H1 (cell line): Measurements from ENCODE around the gene GPR37. TPM values are rescaled to one million over a fixed set of nuclear protein-coding genes. Genes with fewer than 3 reads are reported as not detected.

Experiments used
- ASH2L ChIP-seq: fragments of 200-600, 300-600 bp; sonication (generic); IDR thresholded peaks from one replicate; pipeline ENCODE4 v1.7.1; 2017; ENCODE audit warnings: low read length
- HDAC6 ChIP-seq: IDR thresholded peaks from one replicate; pipeline ENCODE4 v1.7.1; 2012; ENCODE audit warnings: low read depth, mild to moderate bottlenecking, inconsistent platforms, low read length, moderate library complexity
- MAFK ChIP-seq: IDR thresholded peaks from 2 replicates; pipeline ENCODE4 v1.6.1; 2012; ENCODE audit warnings: low read depth, mild to moderate bottlenecking, improper control_type of control experiment, low read length
- POLR2AphosphoS5 ChIP-seq: IDR thresholded peaks from 2 replicates; pipeline ENCODE4 v1.6.1; 2011; ENCODE audit warnings: low read depth, low read length
- SIN3A ChIP-seq, 2 experiments: IDR thresholded peaks in 1 of 2; conservative IDR thresholded peaks in 1 of 2; 2 replicates each; pipeline ENCODE4 v1.6.1; 2011 to 2012; ENCODE audit warnings: low read length in 2 of 2, improper control_type of control experiment in 1 of 2, low read depth in 1 of 2, mild to moderate bottlenecking in 1 of 2
- SP4 ChIP-seq: IDR thresholded peaks from 2 replicates; pipeline ENCODE4 v1.6.1; 2012; ENCODE audit warnings: low read length, inconsistent platforms
- TAF1 ChIP-seq: IDR thresholded peaks from 2 replicates; pipeline ENCODE4 v1.6.1; 2011; ENCODE audit warnings: mild to moderate bottlenecking, low read depth, low read length
- polyA plus RNA-seq, 7 experiments: library from polyadenylated mRNA; depleted of rRNA in 3 of 7; stranded (reverse) in 5 of 7; unstranded in 2 of 7; fragments of >200 nt in 5 of 7; fragments of 200-250 nt in 2 of 7; gene quantifications; 1 replicate in 5 of 7; 2 replicates in 1 of 7; 4 replicates in 1 of 7; pipeline versions ENCODE4 v1.2.1 to v1.2.3, GENCODE V29; 2011 to 2013; ENCODE audit warnings: missing spikeins in 2 of 7, mixed read lengths in 2 of 7
- total RNA-seq: library from RNA; stranded (reverse); fragmentation: NEBNext Ultra II Directional; extraction: Animal tissue kit (Norgen Biotek cat#: 25700); gene quantifications from 2 replicates; pipeline ENCODE4 v1.2.1, GENCODE V29; 2021
- TF ChIP-seq, protein P1 (sequence below), 3 experiments: IDR thresholded peaks; 1 replicate in 2 of 3; 2 replicates in 1 of 3; pipeline versions ENCODE4 v1.5.1 to v1.6.1; 2011; ENCODE audit warnings: low read length in 3 of 3, mild to moderate bottlenecking in 3 of 3, inconsistent platforms in 2 of 3, low read depth in 1 of 3, moderate library complexity in 1 of 3; ENCODE audit not compliant: insufficient read depth in 1 of 3; ENCODE audit errors: control extremely low read depth in 1 of 3

The GPR37 gene
- total and polyA plus RNA-seq, 2 of the 8 experiments (the other 6 are each of a cell fraction or from before 2014, with no cell fraction given): 1.5 to 17.4 TPM

DNA sequence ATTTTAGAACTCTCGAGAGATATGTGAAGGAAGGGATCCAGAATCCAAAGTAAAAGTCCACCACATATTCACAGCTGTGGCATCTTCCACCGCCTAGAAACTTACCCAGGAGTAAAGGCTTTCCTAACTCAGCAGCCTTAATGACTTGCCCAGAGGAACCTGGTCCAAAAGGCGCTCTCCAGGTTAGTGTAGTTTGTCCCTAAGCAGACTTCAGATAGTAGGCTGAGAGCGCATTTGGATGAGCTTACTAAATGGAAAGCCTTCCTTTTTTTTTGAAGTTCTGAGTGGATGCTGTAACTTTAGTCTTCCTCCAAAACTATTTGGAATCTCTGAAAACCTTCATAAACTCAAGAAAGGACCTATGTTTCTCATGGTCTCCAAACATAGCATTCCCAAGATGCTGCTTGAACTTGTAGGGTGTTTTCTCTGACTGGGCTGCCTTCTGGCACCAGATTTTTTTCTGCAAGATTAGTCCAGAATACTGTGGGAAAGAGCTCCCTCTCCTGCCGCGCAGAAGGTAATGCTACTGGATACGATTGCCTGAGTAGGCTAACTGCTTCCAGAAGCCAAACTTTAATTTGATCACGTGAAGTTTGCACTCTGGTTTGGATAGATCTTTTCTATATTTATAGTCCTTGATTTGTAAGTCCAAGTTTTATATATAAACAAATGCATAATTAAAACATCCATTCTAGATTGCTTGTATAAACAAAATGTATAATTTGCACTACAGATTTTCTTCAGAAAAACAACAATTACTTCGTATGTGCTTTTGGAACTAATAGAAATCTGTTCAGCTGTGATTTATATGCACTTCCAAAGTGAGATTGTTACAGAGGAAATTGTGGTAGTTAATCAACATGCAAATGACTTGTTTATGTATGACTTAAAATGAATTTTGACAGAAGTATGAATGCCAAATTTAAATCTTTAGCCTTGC, 19.6 kb upstream of the GPR37 start (continued):
- TF ChIP-seq, protein P1, sequence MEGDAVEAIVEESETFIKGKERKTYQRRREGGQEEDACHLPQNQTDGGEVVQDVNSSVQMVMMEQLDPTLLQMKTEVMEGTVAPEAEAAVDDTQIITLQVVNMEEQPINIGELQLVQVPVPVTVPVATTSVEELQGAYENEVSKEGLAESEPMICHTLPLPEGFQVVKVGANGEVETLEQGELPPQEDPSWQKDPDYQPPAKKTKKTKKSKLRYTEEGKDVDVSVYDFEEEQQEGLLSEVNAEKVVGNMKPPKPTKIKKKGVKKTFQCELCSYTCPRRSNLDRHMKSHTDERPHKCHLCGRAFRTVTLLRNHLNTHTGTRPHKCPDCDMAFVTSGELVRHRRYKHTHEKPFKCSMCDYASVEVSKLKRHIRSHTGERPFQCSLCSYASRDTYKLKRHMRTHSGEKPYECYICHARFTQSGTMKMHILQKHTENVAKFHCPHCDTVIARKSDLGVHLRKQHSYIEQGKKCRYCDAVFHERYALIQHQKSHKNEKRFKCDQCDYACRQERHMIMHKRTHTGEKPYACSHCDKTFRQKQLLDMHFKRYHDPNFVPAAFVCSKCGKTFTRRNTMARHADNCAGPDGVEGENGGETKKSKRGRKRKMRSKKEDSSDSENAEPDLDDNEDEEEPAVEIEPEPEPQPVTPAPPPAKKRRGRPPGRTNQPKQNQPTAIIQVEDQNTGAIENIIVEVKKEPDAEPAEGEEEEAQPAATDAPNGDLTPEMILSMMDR (IDR thresholded peaks at IDR 0.05; ENCODE audit: control extremely low read depth in 1 of 3, insufficient read depth in 1 of 3, low read depth in 1 of 3, low read length in 3 of 3): peak; percentile 44 to 88 (median 83)
- no peak for TF ChIP-seq SP4
- no peak for TF ChIP-seq MAFK
- TF ChIP-seq HDAC6: no peak
- no peak for TF ChIP-seq SIN3A (conservative IDR thresholded peaks at IDR 0.05 in 1 of 2, IDR thresholded peaks at IDR 0.05 in 1 of 2; ENCODE audit: low read depth in 1 of 2, low read length in 2 of 2)
- no peak for TF ChIP-seq ASH2L
- no peak for TF ChIP-seq TAF1
- no peak for TF ChIP-seq POLR2AphosphoS5
